Karpas-422 (cell line): ENCODE data around the gene RBM47. TPM values are rescaled to one million over a fixed set of nuclear protein-coding genes. Genes with fewer than 3 reads are reported as not detected.

ENCODE experiments used
- DNase-seq: peaks from one replicate; pipeline ENCODE4 v3.0.0-alpha.2; 2015
- H2AFZ ChIP-seq: fragments of 200-600 bp; sonication (generic); 2 replicates; pipeline ENCODE4 v1.6.1; 2014; ENCODE audit warnings: antibody characterized with exemption, low read length, mixed read lengths
- H3K27ac ChIP-seq: fragments of 200-600 bp; sonication (generic); 2 replicates; pipeline ENCODE4 v1.5.1; 2014; ENCODE audit warnings: mild to moderate bottlenecking, low read length, moderate library complexity
- H3K27me3 ChIP-seq: fragments of 200-600 bp; sonication (generic); 2 replicates; pipeline ENCODE4 v1.6.1; 2014; ENCODE audit warnings: low read length, mixed read lengths
- H3K36me3 ChIP-seq: fragments of 200-600 bp; sonication (generic); 2 replicates; pipeline ENCODE4 v1.6.1; 2014; ENCODE audit warnings: low read length, mixed read lengths; ENCODE audit not compliant: insufficient read depth
- H3K4me1 ChIP-seq: fragments of 200-600 bp; sonication (generic); 2 replicates; pipeline ENCODE4 v1.6.1; 2014; ENCODE audit warnings: mild to moderate bottlenecking, low read length, mixed read lengths
- H3K4me2 ChIP-seq: fragments of 200-600 bp; sonication (generic); 2 replicates; pipeline ENCODE4 v1.6.1; 2014; ENCODE audit warnings: low read length, low read depth, mild to moderate bottlenecking; ENCODE audit not compliant: poor library complexity, severe bottlenecking
- H3K4me3 ChIP-seq: fragments of 200-600 bp; sonication (generic); 2 replicates; pipeline ENCODE4 v1.5.1; 2014; ENCODE audit warnings: mild to moderate bottlenecking, antibody characterized with exemption, low read length, mixed read lengths
- H3K79me2 ChIP-seq: fragments of 200-600 bp; sonication (generic); 2 replicates; pipeline ENCODE4 v1.6.1; 2014; ENCODE audit warnings: mild to moderate bottlenecking, low read length, mixed read lengths
- H3K9ac ChIP-seq: fragments of 200-600 bp; sonication (generic); 2 replicates; pipeline ENCODE4 v1.6.0; 2014; ENCODE audit warnings: low read length
- H3K9me2 ChIP-seq: fragments of 200-600 bp; sonication (generic), shearing (Covaris generic); replicated peaks from 2 replicates; pipeline ENCODE4 v1.6.0; 2014; ENCODE audit warnings: mild to moderate bottlenecking, low read length, moderate library complexity; ENCODE audit not compliant: insufficient read depth
- H3K9me3 ChIP-seq: fragments of 300-700, 200-600 bp; sonication (generic); 2 replicates; pipeline ENCODE4 v1.6.1; 2014; ENCODE audit warnings: low read length, mixed read lengths
- H4K20me1 ChIP-seq: fragments of 200-600 bp; sonication (generic); 2 replicates; pipeline ENCODE4 v1.6.1; 2014; ENCODE audit warnings: mild to moderate bottlenecking, antibody characterized with exemption, low read length, low read depth; ENCODE audit not compliant: insufficient read depth
- total RNA-seq: library from RNA; depleted of rRNA; stranded (reverse); fragments of >200 nt; shearing (Covaris generic); gene quantifications from 2 replicates; pipeline ENCODE4 v1.2.3, GENCODE V29; 2014; ENCODE audit warnings: low replicate concordance

Gene RBM47
- total RNA-seq, 1 experiment from 2014 or later, result not detected

- H3K36me3 ChIP-seq, result no peaks in the 10 kb centered on the region
- no peak overlapping the region for H3K9ac ChIP-seq
- H3K9me2 ChIP-seq, result no peaks in the 10 kb centered on the region
- peak; percentile 69 for DNase-seq
- no peak overlapping the region for H2AFZ ChIP-seq
- no peak overlapping the region for H3K4me3 ChIP-seq
- no peak overlapping the region for H3K4me2 ChIP-seq
- peaks cover 7% of the 10 kb centered on the region for H3K4me1 ChIP-seq
- no peaks in the 10 kb centered on the region for H4K20me1 ChIP-seq
- H3K9me3 ChIP-seq, result no peaks in the 10 kb centered on the region
- H3K27me3 ChIP-seq, result no peaks in the 10 kb centered on the region
- H3K27ac ChIP-seq, result no peak overlapping the region
- no peaks in the 10 kb centered on the region for H3K79me2 ChIP-seq
Observed at GRCh38 chr4:40507977-40508376, 121.7 kb downstream of the RBM47 start.

GRCh38 chr4:40506492-40506891, 123.2 kb downstream of the RBM47 start:
- Histone ChIP-seq H3K27ac (no peak overlapping the region), H3K27me3 (no peaks in the 10 kb centered on the region), H3K79me2 (no peaks in the 10 kb centered on the region), H2AFZ (no peak overlapping the region), H3K4me2 (no peak overlapping the region), H3K36me3 (no peaks in the 10 kb centered on the region), H3K4me1 (peaks cover 7% of the 10 kb centered on the region), H3K9ac (no peak overlapping the region), H3K9me2 (no peaks in the 10 kb centered on the region), H4K20me1 (no peaks in the 10 kb centered on the region), H3K4me3 (no peak overlapping the region), H3K9me3 (no peaks in the 10 kb centered on the region)
- no peak for DNase-seq

DNA sequence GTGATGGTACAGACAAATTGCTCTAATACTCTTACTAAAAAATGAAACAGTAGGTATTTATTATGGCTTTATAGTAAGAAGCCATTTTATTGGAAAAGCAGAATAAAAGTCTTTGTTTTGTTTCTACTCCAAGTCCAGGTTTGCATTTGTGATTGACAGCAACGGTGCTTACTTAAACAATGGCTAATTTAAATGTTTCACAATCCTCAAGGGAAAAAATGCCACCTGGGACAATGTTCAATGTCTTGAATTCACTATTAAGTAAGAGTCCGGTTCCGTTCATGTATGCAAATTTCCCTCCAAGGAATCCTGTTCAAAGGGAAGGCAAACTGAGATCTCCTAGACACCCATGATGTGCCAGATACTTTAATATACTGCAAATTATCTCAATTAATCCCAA, 123.6 kb downstream of the RBM47 start:
- Histone ChIP-seq H4K20me1 (no peaks in the 10 kb centered on the region), H3K79me2 (no peaks in the 10 kb centered on the region), H3K4me3 (no peak overlapping the region), H3K4me2 (peak overlapping the region; percentile 24), H3K4me1 (peaks cover 7% of the 10 kb centered on the region), H3K27me3 (no peaks in the 10 kb centered on the region), H3K36me3 (no peaks in the 10 kb centered on the region), H3K9ac (no peak overlapping the region), H3K27ac (no peak overlapping the region), H3K9me2 (no peaks in the 10 kb centered on the region), H2AFZ (no peak overlapping the region), H3K9me3 (no peaks in the 10 kb centered on the region)
- DNase-seq, result peak; percentile 50

- no peaks in the 10 kb centered on the region for H3K36me3 ChIP-seq
- H3K9me3 ChIP-seq, result no peaks in the 10 kb centered on the region
- no peaks in the 10 kb centered on the region for H3K9me2 ChIP-seq
- H3K79me2 ChIP-seq, result no peaks in the 10 kb centered on the region
- no peak overlapping the region for H3K4me3 ChIP-seq
- no peak overlapping the region for H3K4me2 ChIP-seq
- DNase-seq, result no peak
- no peaks in the 10 kb centered on the region for H3K27me3 ChIP-seq
- H2AFZ ChIP-seq, result no peak overlapping the region
- H4K20me1 ChIP-seq, result no peaks in the 10 kb centered on the region
- peaks cover 7% of the 10 kb centered on the region for H3K4me1 ChIP-seq
- no peak overlapping the region for H3K27ac ChIP-seq
- H3K9ac ChIP-seq, result no peak overlapping the region
Observed at GRCh38 chr4:40502934-40503333, 126.7 kb downstream of the RBM47 start.

- H2AFZ ChIP-seq, result no peak overlapping the region
- no peak overlapping the region for H3K4me3 ChIP-seq
- H3K9me2 ChIP-seq, result no peaks in the 10 kb centered on the region
- no peaks in the 10 kb centered on the region for H4K20me1 ChIP-seq
- no peak for DNase-seq
- no peaks in the 10 kb centered on the region for H3K27me3 ChIP-seq
- no peak overlapping the region for H3K27ac ChIP-seq
- no peaks in the 10 kb centered on the region for H3K36me3 ChIP-seq
- no peak overlapping the region for H3K4me2 ChIP-seq
- peaks cover 7% of the 10 kb centered on the region for H3K4me1 ChIP-seq
- no peaks in the 10 kb centered on the region for H3K79me2 ChIP-seq
- H3K9ac ChIP-seq, result no peak overlapping the region
- no peaks in the 10 kb centered on the region for H3K9me3 ChIP-seq
Observed at GRCh38 chr4:40502220-40502619, 127.4 kb downstream of the RBM47 start.

- no peak for DNase-seq
- Histone ChIP-seq H3K27ac (no peak overlapping the region), H2AFZ (no peak overlapping the region), H3K9me2 (no peaks in the 10 kb centered on the region), H4K20me1 (no peaks in the 10 kb centered on the region), H3K4me3 (no peak overlapping the region), H3K36me3 (no peaks in the 10 kb centered on the region), H3K27me3 (no peaks in the 10 kb centered on the region), H3K9me3 (no peaks in the 10 kb centered on the region), H3K79me2 (no peaks in the 10 kb centered on the region), H3K4me2 (no peak overlapping the region), H3K9ac (no peak overlapping the region), H3K4me1 (peaks cover 2% of the 10 kb centered on the region)
Observed at GRCh38 chr4:40500781-40501180, 128.9 kb downstream of the RBM47 start.

GRCh38 chr4:40493160-40493559, 136.5 kb downstream of the RBM47 start:
- no peak overlapping the region for H2AFZ ChIP-seq
- DNase-seq, result no peak
- no peak overlapping the region for H3K9ac ChIP-seq
- H3K36me3 ChIP-seq, result no peaks in the 10 kb centered on the region
- H3K4me2 ChIP-seq, result no peak overlapping the region
- no peaks in the 10 kb centered on the region for H4K20me1 ChIP-seq
- H3K9me3 ChIP-seq, result no peaks in the 10 kb centered on the region
- no peaks in the 10 kb centered on the region for H3K79me2 ChIP-seq
- H3K4me3 ChIP-seq, result no peak overlapping the region
- H3K27ac ChIP-seq, result no peak overlapping the region
- H3K27me3 ChIP-seq, result no peaks in the 10 kb centered on the region
- H3K9me2 ChIP-seq, result no peaks in the 10 kb centered on the region
- H3K4me1 ChIP-seq, result no peaks in the 10 kb centered on the region

GRCh38 chr4:40492691-40493090, 137.0 kb downstream of the RBM47 start:
- Histone ChIP-seq H3K4me1 (no peaks in the 10 kb centered on the region), H3K27ac (no peak overlapping the region), H3K9me3 (no peaks in the 10 kb centered on the region), H2AFZ (no peak overlapping the region), H4K20me1 (no peaks in the 10 kb centered on the region), H3K9ac (no peak overlapping the region), H3K27me3 (no peaks in the 10 kb centered on the region), H3K79me2 (no peaks in the 10 kb centered on the region), H3K4me2 (no peak overlapping the region), H3K9me2 (no peaks in the 10 kb centered on the region), H3K4me3 (no peak overlapping the region), H3K36me3 (no peaks in the 10 kb centered on the region)
- no peak for DNase-seq

- Histone ChIP-seq H2AFZ (no peak overlapping the region), H3K9ac (no peak overlapping the region), H3K9me2 (no peaks in the 10 kb centered on the region), H4K20me1 (no peaks in the 10 kb centered on the region), H3K79me2 (no peaks in the 10 kb centered on the region), H3K27ac (no peak overlapping the region), H3K4me3 (no peak overlapping the region), H3K9me3 (no peaks in the 10 kb centered on the region), H3K27me3 (no peaks in the 10 kb centered on the region), H3K4me1 (no peaks in the 10 kb centered on the region), H3K4me2 (no peak overlapping the region), H3K36me3 (no peaks in the 10 kb centered on the region)
- no peak for DNase-seq
Observed at GRCh38 chr4:40490481-40490880, 139.2 kb downstream of the RBM47 start.
